Uterus (tissue), 2 donors: ENCODE results near the gene PITHD1.
A peak's percentile ranks its signal among the peaks of the same experiment; 100 is the strongest.

Source experiments
- POLR2A ChIP-seq, 2 donors: fragments of 450-650 bp; IDR thresholded peaks; one replicate each; pipeline ENCODE4 v1.6.1; 2016; ENCODE audit warnings: antibody characterized with exemption in 2 of 2, mild to moderate bottlenecking in 1 of 2, moderate library complexity in 1 of 2
- TF ChIP-seq, protein P1 (sequence below), 4 experiments: fragments of 200-600 bp in 2 of 4; fragments of 450-650 bp in 2 of 4; sonication (generic) in 2 of 4; IDR thresholded peaks; one replicate each; pipeline ENCODE4 v1.5.1; 2016 to 2019; ENCODE audit warnings: antibody characterized with exemption in 4 of 4, mild to moderate bottlenecking in 2 of 4, moderate library complexity in 1 of 4

DNA sequence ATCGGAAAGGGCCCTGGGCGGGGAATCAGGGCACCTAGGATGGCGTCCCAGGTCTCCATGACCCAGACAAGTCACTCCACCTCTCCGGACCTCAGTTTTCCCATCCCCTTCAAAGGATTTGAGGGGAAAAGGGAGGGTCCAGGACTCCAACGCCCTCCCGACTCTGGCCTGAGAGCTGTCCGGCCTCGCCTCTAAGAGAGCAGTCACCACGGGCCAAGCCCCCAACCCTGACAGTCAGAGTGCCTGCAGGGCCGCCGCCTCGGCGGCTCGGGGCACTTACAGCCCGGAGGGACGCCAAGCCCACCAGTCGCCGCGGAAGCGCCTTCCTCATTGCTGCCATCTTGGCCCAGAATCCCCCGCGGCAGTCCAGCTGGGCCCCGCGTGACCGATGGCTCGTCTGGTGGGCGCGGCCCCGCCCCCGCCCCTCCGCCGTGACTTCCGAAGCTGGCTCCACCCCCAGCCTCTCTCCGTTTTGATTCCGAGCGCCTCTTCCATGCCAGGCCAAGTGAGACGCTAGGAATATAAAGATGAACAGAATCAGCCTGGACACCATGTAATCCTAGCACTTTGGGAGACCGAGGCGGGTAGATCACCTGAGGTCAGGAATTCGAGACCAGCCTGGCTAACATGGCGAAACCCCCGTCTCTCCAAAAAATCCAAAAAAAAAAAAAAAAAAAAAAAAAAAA lies 47.0 kb downstream of the PITHD1 start, which contains the start of gene HMGCL:
- TF ChIP-seq, protein P1, sequence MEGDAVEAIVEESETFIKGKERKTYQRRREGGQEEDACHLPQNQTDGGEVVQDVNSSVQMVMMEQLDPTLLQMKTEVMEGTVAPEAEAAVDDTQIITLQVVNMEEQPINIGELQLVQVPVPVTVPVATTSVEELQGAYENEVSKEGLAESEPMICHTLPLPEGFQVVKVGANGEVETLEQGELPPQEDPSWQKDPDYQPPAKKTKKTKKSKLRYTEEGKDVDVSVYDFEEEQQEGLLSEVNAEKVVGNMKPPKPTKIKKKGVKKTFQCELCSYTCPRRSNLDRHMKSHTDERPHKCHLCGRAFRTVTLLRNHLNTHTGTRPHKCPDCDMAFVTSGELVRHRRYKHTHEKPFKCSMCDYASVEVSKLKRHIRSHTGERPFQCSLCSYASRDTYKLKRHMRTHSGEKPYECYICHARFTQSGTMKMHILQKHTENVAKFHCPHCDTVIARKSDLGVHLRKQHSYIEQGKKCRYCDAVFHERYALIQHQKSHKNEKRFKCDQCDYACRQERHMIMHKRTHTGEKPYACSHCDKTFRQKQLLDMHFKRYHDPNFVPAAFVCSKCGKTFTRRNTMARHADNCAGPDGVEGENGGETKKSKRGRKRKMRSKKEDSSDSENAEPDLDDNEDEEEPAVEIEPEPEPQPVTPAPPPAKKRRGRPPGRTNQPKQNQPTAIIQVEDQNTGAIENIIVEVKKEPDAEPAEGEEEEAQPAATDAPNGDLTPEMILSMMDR (IDR thresholded peaks at IDR 0.05), result peak in 1 of 4 experiments; percentile 26
- peak; percentile 68 to 86 for TF ChIP-seq POLR2A (IDR thresholded peaks at IDR 0.05)
